Measurements from ENCODE around the gene DKK2.

Gene DKK2

DNA sequence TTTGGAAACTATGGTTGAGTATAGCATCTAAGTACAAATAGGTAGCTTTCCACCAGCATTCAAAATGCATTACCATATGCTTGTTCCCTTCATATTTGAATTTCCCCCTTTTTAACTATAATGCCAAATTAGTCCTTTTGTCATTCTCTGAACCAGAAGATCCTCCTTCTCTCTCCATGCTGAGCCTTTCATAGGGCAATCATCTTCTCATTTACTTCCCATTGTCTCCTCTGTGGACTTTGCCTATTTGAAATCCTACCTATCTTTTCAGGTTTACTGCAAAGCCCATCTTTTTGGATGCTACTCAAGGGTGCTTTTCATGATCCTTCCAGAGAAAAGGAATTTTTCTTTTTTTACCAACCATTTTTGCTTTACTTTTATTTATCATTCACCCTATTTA is 54.7 kb downstream of the DKK2 start:
- no peaks in the 10 kb centered on the region for H3K9me3 ChIP-seq (ENCODE audit: low read length)
- no peaks in the 10 kb centered on the region for H3K4me1 ChIP-seq (ENCODE audit: insufficient read depth, low read length, severe bottlenecking)
- no peaks in the 10 kb centered on the region for H3K27me3 ChIP-seq (ENCODE audit: insufficient read depth, low read length)
- no peaks in the 10 kb centered on the region for H3K79me2 ChIP-seq (ENCODE audit: insufficient read depth, low read length)
- TF ChIP-seq EZH2 (IDR thresholded peaks at IDR 0.05; ENCODE audit: borderline replicate concordance, low read length), result no peak
- TF ChIP-seq, protein P1, sequence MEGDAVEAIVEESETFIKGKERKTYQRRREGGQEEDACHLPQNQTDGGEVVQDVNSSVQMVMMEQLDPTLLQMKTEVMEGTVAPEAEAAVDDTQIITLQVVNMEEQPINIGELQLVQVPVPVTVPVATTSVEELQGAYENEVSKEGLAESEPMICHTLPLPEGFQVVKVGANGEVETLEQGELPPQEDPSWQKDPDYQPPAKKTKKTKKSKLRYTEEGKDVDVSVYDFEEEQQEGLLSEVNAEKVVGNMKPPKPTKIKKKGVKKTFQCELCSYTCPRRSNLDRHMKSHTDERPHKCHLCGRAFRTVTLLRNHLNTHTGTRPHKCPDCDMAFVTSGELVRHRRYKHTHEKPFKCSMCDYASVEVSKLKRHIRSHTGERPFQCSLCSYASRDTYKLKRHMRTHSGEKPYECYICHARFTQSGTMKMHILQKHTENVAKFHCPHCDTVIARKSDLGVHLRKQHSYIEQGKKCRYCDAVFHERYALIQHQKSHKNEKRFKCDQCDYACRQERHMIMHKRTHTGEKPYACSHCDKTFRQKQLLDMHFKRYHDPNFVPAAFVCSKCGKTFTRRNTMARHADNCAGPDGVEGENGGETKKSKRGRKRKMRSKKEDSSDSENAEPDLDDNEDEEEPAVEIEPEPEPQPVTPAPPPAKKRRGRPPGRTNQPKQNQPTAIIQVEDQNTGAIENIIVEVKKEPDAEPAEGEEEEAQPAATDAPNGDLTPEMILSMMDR (IDR thresholded peaks at IDR 0.05; ENCODE audit: low read length), result no peak
- H3K9ac ChIP-seq (ENCODE audit: low read length), result no peak overlapping the region
- H3K36me3 ChIP-seq (ENCODE audit: insufficient read depth, low read length), result no peaks in the 10 kb centered on the region
- H3K9me2 ChIP-seq (ENCODE audit: low read depth, low read length), result no peaks in the 10 kb centered on the region
- H2AFZ ChIP-seq (ENCODE audit: low read length), result no peak overlapping the region
- no peaks in the 10 kb centered on the region for H3F3A ChIP-seq (ENCODE audit: insufficient read depth, low read length)
- H3K4me2 ChIP-seq (ENCODE audit: low read length), result no peak overlapping the region
- no peak overlapping the region for H3K4me3 ChIP-seq (ENCODE audit: low read depth, low read length, poor library complexity, severe bottlenecking)
- no peaks in the 10 kb centered on the region for H4K20me1 ChIP-seq (ENCODE audit: insufficient read depth, low read length)
- H3K27ac ChIP-seq (ENCODE audit: low read depth, low read length, poor library complexity, severe bottlenecking), result no peak overlapping the region

DNA sequence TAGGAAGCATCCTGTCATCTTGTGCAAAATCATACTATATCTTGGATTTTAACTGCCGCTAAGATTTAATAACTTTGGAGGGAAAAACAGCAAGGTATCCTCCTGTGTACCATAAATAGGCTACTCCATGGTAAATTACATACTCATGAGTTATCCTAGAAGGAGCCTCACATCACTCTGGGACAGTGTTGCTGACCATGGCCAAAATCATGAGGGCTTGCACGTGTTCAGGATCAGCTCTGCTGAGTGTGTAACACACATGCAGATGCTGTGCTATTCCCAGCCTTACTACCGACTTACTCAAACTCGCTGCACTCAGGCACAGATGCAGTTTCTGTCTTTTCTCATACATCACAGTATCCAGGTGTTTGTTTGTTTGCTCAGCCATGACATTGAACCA is 56.6 kb downstream of the DKK2 start:
- no peaks in the 10 kb centered on the region for H3K36me3 ChIP-seq (ENCODE audit: insufficient read depth, low read length)
- H3K4me2 ChIP-seq (ENCODE audit: low read length), result no peak overlapping the region
- H3K27me3 ChIP-seq (ENCODE audit: insufficient read depth, low read length), result no peaks in the 10 kb centered on the region
- no peaks in the 10 kb centered on the region for H3K9me3 ChIP-seq (ENCODE audit: low read length)
- H2AFZ ChIP-seq (ENCODE audit: low read length), result no peak overlapping the region
- H3K4me3 ChIP-seq (ENCODE audit: low read depth, low read length, poor library complexity, severe bottlenecking), result no peak overlapping the region
- no peaks in the 10 kb centered on the region for H3K9me2 ChIP-seq (ENCODE audit: low read depth, low read length)
- no peaks in the 10 kb centered on the region for H3F3A ChIP-seq (ENCODE audit: insufficient read depth, low read length)
- H3K79me2 ChIP-seq (ENCODE audit: insufficient read depth, low read length), result no peaks in the 10 kb centered on the region
- H4K20me1 ChIP-seq (ENCODE audit: insufficient read depth, low read length), result no peaks in the 10 kb centered on the region
- TF ChIP-seq, protein P1 (IDR thresholded peaks at IDR 0.05; ENCODE audit: low read length), result no peak
- no peak for TF ChIP-seq EZH2 (IDR thresholded peaks at IDR 0.05; ENCODE audit: borderline replicate concordance, low read length)
- no peak overlapping the region for H3K27ac ChIP-seq (ENCODE audit: low read depth, low read length, poor library complexity, severe bottlenecking)
- H3K4me1 ChIP-seq (ENCODE audit: insufficient read depth, low read length, severe bottlenecking), result no peaks in the 10 kb centered on the region
- H3K9ac ChIP-seq (ENCODE audit: low read length), result no peak overlapping the region

DNA sequence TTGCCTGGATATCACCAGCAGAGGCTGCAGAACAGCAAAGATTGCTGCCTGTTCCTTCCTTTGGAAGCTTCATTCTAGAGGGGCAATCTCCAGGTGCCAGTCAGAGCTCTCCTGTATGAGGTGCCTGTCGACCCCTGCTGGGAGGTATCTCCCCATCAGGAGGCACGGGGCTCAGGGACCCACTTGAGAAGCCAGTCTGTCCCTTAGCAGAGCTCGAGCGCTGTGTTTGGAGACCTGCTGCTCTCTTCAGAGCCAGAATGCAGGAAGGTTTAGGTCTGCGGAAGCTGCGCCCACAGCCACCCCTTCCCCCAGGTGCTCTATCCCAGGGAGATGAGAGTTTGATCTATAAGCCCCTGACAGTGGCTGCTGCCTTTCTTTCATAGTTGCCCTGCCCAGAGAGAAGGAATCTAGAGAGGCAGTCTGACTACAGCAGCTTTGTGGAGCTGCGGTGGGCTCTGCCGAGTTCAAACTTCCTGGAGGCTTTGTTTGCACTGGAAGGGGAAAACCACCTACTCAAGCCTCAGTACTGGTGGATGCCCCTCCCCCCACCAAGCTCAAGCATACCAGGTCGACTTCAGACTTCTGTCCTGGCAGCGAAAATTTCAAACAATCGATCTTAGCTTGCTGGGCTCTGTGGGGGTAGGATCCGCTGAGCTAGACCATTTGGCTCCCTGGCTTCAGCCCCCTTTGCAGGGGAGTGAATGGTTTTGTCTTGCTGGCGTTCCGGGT is 57.9 kb downstream of the DKK2 start:
- H3K9ac ChIP-seq (ENCODE audit: low read length), result no peak overlapping the region
- H3K9me3 ChIP-seq (ENCODE audit: low read length), result no peaks in the 10 kb centered on the region
- no peak overlapping the region for H3K4me2 ChIP-seq (ENCODE audit: low read length)
- no peak overlapping the region for H2AFZ ChIP-seq (ENCODE audit: low read length)
- no peak for TF ChIP-seq EZH2 (IDR thresholded peaks at IDR 0.05; ENCODE audit: borderline replicate concordance, low read length)
- TF ChIP-seq, protein P1 (IDR thresholded peaks at IDR 0.05; ENCODE audit: low read length), result no peak
- no peaks in the 10 kb centered on the region for H3K36me3 ChIP-seq (ENCODE audit: insufficient read depth, low read length)
- H3K27ac ChIP-seq (ENCODE audit: low read depth, low read length, poor library complexity, severe bottlenecking), result no peak overlapping the region
- H3K4me3 ChIP-seq (ENCODE audit: low read depth, low read length, poor library complexity, severe bottlenecking), result no peak overlapping the region
- no peaks in the 10 kb centered on the region for H3K79me2 ChIP-seq (ENCODE audit: insufficient read depth, low read length)
- no peaks in the 10 kb centered on the region for H3K27me3 ChIP-seq (ENCODE audit: insufficient read depth, low read length)
- H3F3A ChIP-seq (ENCODE audit: insufficient read depth, low read length), result no peaks in the 10 kb centered on the region
- no peaks in the 10 kb centered on the region for H3K4me1 ChIP-seq (ENCODE audit: insufficient read depth, low read length, severe bottlenecking)
- H3K9me2 ChIP-seq (ENCODE audit: low read depth, low read length), result no peaks in the 10 kb centered on the region
- no peaks in the 10 kb centered on the region for H4K20me1 ChIP-seq (ENCODE audit: insufficient read depth, low read length)
